HG02943 (cell line): ENCODE results near the gene CDHR1.
"Not testable (repeated sequence)": the region's sequence is repeated elsewhere in the genome, so short reads cannot be mapped to it uniquely, and the experiment has no call there.

Experiments
- ATAC-seq: cut with Tn5 transposase; IDR thresholded peaks from one replicate; pipeline ENCODE4 v1.9.1; 2021; ENCODE audit warnings: mild to moderate bottlenecking, low read depth, moderate library complexity; ENCODE audit not compliant: unreplicated experiment

The CDHR1 gene

DNA sequence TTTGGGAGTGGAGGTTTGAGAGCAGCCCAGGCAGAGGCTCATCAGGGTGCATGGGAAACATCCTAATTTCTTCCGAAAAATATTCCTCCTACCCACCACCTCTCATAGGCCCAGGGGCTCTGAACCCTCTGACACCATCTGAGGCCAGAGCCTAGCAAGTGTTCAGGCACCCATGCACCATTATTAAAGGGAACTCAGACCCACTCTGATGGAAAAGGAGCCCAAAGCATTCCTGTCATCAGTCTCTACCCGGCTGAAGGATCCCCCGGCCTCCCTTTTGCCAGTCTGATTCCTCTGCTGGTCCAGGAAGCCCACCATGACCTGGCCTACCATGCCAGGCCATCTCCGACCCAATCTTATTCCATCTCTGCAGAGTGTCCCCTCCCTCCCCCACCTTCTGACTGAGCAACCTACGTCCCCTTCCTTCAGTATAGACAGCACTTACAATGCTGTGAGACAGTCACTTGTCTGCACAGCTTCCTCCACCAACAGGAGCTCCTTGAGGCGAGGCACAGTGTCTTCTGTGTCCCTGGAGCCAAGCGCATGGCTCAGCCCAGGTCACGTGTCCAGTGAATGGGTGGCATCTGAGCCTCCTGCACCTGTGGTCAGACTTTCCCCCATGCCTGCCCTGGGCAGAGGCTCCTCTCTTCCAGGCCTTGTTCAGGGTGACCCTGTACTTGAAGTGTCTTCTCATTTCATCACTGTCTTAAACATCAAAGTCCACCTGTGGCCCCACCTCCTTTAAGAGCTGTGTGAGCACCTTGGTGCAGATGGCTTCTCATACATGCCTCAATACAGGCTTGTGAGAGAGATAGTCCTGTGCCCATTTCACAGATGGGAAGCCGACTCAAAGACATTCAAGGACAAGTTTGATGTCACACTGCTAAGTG lies 21.6 kb upstream of the CDHR1 start:
- ATAC-seq = peak; percentile 54

DNA sequence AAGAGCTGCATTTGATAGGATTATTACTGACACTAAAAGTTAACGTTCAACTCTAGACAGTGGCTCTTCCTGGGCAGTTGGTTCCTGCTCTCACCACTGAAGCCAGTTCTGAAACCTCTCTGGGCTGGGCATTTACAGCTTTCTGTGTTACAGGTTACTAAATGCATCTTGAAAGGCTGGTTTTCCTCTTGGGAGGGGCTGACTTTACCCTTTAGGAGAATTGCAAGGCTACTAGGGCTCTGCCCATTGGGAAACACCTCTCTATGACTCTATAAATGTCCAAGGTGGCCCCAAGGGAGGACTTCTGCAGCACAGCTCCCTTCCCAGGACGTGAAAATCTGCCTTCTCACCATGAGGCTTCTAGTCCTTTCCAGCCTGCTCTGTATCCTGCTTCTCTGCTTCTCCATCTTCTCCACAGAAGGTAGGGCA lies 20.8 kb upstream of the CDHR1 start, which contains the start of gene GPR15LG:
Gene GPR15LG, plus strand, starts transcription at position 301 of the 429 bp plus-strand sequence. Its CDS starts 51 bp downstream, at position 352.
- ATAC-seq = peak; percentile 46

- ATAC-seq = no peak
Observed at GRCh38 chr10:84175436-84175835, 18.9 kb upstream of the CDHR1 start.

DNA sequence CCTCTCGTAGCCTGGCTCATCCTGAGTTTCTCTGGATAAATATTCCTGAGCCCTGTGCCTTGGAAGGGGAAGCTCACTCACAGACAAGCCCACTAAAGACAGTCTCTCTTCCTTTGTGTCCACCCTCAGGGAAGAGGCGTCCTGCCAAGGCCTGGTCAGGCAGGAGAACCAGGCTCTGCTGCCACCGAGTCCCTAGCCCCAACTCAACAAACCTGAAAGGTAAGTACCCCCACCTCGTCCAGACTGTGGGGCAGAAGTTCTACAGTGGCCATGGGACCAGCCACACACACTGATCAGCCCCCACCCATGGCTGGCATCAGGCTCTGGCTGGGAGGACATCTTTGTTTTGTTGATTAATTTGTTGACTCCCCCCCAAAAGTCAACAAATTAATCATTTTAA lies 18.0 kb upstream of the CDHR1 start:
- ATAC-seq = no peak

- ATAC-seq = no peak
Observed at GRCh38 chr10:84176836-84177474, 17.4 kb upstream of the CDHR1 start.

DNA sequence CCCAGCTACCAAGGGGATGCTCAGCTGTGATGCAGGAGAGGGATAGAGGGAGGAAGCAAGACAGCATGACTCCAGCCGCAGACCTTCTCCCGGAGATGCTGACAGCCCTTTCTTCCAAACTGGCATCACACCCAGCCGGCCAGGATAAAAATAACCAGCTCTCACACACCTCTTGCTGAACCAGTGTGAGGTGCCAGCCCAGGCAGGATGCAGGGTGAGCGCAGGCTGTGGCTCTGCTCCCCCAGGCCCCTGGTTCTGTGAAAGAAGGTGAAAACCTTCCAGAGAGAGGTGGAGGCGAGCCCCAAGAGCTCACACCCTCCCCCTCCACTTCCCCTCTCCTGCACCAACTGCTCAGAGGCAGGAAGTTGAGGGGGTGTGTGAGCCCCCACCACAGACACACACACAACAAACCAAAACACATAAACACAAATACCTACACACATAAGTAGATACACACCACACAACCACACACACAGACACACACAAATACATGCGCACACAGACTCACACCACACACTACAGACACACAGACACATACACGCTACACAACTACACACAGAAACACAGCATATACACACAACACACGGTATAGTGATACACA lies 16.7 kb upstream of the CDHR1 start:
- peak; percentile 45 for ATAC-seq

GRCh38 chr10:84178160-84178609 lies 16.2 kb upstream of the CDHR1 start:
- no peak for ATAC-seq

DNA sequence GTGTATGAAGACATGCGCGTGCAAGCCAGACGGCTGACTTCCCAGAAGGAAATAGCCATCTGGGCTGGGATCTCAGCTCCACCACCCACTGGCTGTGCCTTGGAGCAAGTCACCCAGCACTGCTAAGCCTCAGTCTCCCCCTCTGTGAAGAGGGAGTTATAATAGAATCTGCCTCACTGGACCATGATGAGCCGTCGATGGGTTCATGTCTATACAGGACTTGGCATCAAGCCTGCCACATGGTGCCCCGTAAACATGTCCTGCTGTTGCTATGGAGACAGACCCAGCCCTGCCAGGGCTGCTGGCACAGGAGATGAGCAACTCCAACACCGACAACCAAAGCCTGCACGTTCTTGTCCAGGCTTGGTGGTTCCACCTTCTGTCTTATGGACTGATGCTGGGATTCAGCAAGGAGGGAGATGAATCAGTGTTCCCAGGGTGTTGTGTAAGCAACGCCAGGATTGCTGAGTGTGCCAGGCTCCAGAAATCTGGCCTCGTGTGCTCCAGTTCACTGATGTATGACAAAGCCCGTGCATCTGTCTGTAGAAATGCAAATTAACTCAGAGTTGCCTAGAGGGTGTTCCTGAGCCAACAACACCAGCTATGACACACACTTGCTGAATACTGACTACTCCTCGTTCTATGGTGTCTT lies 15.2 kb upstream of the CDHR1 start:
- peak; percentile 84 for ATAC-seq

DNA sequence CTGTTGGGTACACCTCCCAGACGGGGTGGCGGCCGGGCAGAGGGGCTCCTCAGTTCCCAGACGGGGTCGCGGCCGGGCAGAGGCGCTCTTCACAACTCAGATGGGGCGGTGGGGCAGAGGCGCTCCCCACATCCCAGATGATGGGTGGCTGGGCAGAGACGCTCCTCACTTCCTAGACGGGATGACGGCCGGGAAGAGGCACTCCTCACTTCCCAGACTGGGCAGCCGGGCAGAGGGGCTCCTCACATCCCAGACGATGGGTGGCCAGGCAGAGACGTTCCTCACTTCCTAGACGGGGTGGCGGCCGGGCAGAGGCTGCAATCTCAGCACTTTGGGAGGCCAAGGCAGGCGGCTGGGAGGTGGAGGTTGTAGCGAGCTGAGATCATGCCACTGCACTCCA lies 14.0 kb upstream of the CDHR1 start:
- ATAC-seq = not testable (repeated sequence)

- ATAC-seq = no peak
Observed at GRCh38 chr10:84181631-84182030, 12.7 kb upstream of the CDHR1 start.

- no peak for ATAC-seq
Observed at GRCh38 chr10:84184517-84184916, 9.8 kb upstream of the CDHR1 start.

DNA sequence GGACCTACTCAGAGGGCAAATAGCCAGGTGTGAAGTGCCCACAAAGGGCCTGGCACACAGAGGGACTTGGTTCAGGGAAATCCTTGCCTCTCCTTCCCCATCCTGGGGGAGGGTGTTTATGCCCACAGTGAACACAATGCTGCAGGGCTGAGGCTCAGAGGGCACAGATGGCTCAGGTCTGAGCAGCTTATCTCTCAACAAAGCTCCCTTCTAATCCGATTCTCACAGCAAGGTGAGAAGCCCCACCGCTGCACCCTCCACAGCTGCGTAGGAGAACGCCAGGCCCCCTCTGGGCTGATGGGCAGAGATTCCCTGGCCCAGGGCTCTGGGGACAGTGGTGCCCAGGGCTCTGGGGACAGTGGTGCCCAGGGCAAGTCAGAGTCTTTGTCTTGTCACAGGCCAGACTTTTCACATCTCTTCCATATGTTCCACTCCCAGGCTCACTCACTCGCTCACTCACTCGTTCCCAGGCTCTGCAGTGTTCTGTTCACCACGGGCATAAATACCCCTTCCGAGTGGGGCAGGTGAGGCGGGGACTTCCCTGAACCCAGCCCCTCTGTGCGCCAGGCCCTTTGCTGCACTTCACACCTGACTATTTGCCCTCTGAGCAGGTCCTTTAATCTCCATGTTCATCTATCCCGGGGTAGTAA lies 8.7 kb upstream of the CDHR1 start:
- ATAC-seq = no peak

DNA sequence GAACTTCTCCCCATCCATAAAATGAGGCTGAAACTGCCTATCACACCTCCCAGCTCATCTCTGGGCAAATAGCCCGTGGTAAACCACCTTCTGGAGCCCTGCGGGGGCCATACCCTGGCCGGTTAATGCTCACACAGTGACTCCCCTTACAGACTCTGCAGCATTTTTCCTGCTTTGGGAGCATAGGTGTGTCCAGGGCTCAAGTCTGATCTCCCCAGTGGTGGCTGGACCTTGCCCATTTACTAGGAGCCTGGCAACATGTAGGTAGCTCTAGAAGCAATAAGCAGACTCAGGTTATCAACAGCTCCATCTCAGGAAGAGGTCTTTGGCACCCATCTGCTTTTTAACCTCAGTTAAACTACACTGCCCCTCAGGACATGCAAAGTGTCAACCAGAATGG lies 5.5 kb upstream of the CDHR1 start:
- no peak for ATAC-seq

GRCh38 chr10:84190621-84191020 lies 3.7 kb upstream of the CDHR1 start:
- no peak for ATAC-seq

- ATAC-seq = no peak
Observed at GRCh38 chr10:84191106-84191505, 3.2 kb upstream of the CDHR1 start.

- no peak for ATAC-seq
Observed at GRCh38 chr10:84193327-84193726, 1.0 kb upstream of the CDHR1 start.

DNA sequence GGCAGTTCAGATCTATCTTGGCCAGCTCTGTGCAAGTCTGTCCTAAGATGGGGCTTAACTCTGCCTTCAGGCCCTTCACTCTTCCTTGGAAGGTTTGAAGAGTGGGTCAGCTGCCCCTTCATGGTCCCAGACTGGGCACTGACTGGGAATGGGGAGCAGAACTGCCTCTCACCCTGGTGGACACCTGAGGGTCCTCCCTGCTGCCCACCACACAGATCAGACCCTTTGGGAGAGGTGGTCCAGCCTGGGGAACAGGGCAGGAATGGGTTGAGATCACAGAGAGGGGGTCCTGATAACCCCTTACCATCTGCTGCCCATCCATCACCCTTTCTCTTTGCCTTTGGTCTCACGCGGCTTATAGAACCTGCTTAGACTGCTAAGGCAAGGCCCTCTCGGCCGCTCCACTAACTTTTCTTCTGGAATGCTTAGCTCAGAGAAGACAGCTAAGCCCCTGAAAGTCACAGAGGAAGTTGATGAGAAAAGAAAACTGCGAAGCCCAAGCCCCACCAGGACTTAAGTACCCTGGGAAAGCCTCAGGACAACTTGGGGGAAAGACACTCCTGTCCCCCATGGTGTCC lies 402 bp upstream of the CDHR1 start:
- ATAC-seq = no peak

GRCh38 chr10:84195044-84195830 lies 900 bp downstream of the CDHR1 start:
- no peak for ATAC-seq

DNA sequence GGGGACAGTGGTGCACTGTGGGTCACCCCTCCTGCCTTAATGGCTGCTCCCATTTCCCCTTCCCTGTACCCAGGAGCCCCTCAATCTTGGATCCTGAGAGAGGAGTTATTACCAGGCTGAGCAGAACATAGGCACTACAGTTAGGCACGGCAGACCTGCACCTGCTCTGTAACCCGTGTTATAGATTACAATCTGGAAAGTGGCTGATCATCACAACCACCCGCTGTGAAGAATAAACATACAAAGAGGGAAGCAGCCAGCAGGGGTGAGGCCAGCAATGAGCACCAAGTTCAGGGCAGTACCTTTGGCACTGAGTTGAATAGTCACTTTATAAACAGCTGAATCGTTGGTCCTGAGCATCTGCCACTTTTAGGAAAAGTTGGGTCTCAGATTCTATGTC lies 1.7 kb downstream of the CDHR1 start:
- no peak for ATAC-seq
